SJSA1 (cell line): ENCODE data around the gene TANK. TPM values are rescaled to one million over a fixed set of nuclear protein-coding genes. Genes with fewer than 3 reads are reported as not detected.
"Not testable (repeated sequence)": the region's sequence is repeated elsewhere in the genome, so short reads cannot be mapped to it uniquely, and the experiment has no call there.

Source experiments
- DNase-seq, 2 experiments: peaks; one replicate each; pipeline ENCODE4 v3.0.0-alpha.2; 2015 to 2020; ENCODE audit warnings: low spot score in 2 of 2, low read depth in 1 of 2
- H3K27ac ChIP-seq: fragments of 250-450 bp; sonication (Bioruptor Pico); 2 replicates; pipeline ENCODE4 v1.5.1; 2020; ENCODE audit warnings: mild to moderate bottlenecking, moderate library complexity
- H3K27me3 ChIP-seq: fragments of 250-450 bp; sonication (Bioruptor Pico); replicated peaks from 2 replicates; pipeline ENCODE4 v1.5.1; 2020; ENCODE audit warnings: mild to moderate bottlenecking, moderate library complexity
- H3K36me3 ChIP-seq: fragments of 250-450 bp; sonication (Bioruptor Pico); 2 replicates; pipeline ENCODE4 v1.5.1; 2020; ENCODE audit warnings: mild to moderate bottlenecking
- H3K4me1 ChIP-seq: fragments of 250-450 bp; sonication (Bioruptor Pico); replicated peaks from 2 replicates; pipeline ENCODE4 v1.6.1; 2021; ENCODE audit warnings: mild to moderate bottlenecking
- H3K4me3 ChIP-seq: fragments of 250-450 bp; sonication (Bioruptor Pico); 2 replicates; pipeline ENCODE4 v1.5.1; 2020; ENCODE audit warnings: mild to moderate bottlenecking
- H3K9me3 ChIP-seq: fragments of 250-450 bp; sonication (Bioruptor Pico); replicated peaks from 2 replicates; pipeline ENCODE4 v1.5.1; 2020; ENCODE audit warnings: mild to moderate bottlenecking
- total RNA-seq: library from RNA; depleted of rRNA; stranded (reverse); fragments of >200 nt; shearing (Covaris generic); gene quantifications from 2 replicates; pipeline ENCODE4 v1.2.3, GENCODE V29; 2014

TANK gene
- total RNA-seq, 1 experiment from 2014 or later = 106 TPM

- Histone ChIP-seq H3K27me3 (no peaks in the 10 kb centered on the region), H3K4me3 (peak overlapping the region; percentile 44), H3K9me3 (no peaks in the 10 kb centered on the region), H3K36me3 (peaks cover 13% of the 10 kb centered on the region), H3K27ac (no peak overlapping the region), H3K4me1 (peaks cover 19% of the 10 kb centered on the region)
- peak; percentile 63 to 65 for DNase-seq
Measured at GRCh38 chr2:161237392-161238264, 77.4 kb downstream of the TANK start.

GRCh38 chr2:161238265-161238559 lies 78.0 kb downstream of the TANK start:
- Histone ChIP-seq H3K4me3 (peak overlapping the region; percentile 44), H3K36me3 (peaks cover 13% of the 10 kb centered on the region), H3K27ac (no peak overlapping the region), H3K9me3 (no peaks in the 10 kb centered on the region), H3K4me1 (peaks cover 19% of the 10 kb centered on the region), H3K27me3 (no peaks in the 10 kb centered on the region)
- no peak for DNase-seq

- Histone ChIP-seq H3K4me3 (peak overlapping the region; percentile 44), H3K27me3 (no peaks in the 10 kb centered on the region), H3K4me1 (peaks cover 19% of the 10 kb centered on the region), H3K27ac (no peak overlapping the region), H3K36me3 (peaks cover 13% of the 10 kb centered on the region), H3K9me3 (no peaks in the 10 kb centered on the region)
- DNase-seq = peak; percentile 59 to 72
Measured at GRCh38 chr2:161238560-161239325, 78.5 kb downstream of the TANK start.

- no peaks in the 10 kb centered on the region for H3K27me3 ChIP-seq
- DNase-seq = no peak
- peaks cover 19% of the 10 kb centered on the region for H3K4me1 ChIP-seq
- H3K36me3 ChIP-seq = peaks cover 13% of the 10 kb centered on the region
- H3K9me3 ChIP-seq = no peaks in the 10 kb centered on the region
- no peak overlapping the region for H3K4me3 ChIP-seq
- H3K27ac ChIP-seq = no peak overlapping the region
Measured at GRCh38 chr2:161239326-161240109, 79.3 kb downstream of the TANK start.

GRCh38 chr2:161241894-161242293 lies 81.7 kb downstream of the TANK start:
- peaks cover 19% of the 10 kb centered on the region for H3K4me1 ChIP-seq
- H3K27ac ChIP-seq = no peak overlapping the region
- no peak for DNase-seq
- peaks cover 5% of the 10 kb centered on the region for H3K36me3 ChIP-seq
- no peaks in the 10 kb centered on the region for H3K9me3 ChIP-seq
- H3K27me3 ChIP-seq = no peaks in the 10 kb centered on the region
- no peak overlapping the region for H3K4me3 ChIP-seq

GRCh38 chr2:161243312-161243711 lies 83.1 kb downstream of the TANK start:
- DNase-seq = no peak
- H3K27ac ChIP-seq = no peak overlapping the region

GRCh38 chr2:161243905-161244304 lies 83.7 kb downstream of the TANK start:
- Histone ChIP-seq H3K9me3 (no peaks in the 10 kb centered on the region), H3K4me3 (no peak overlapping the region), H3K36me3 (no peaks in the 10 kb centered on the region), H3K4me1 (peaks cover 2% of the 10 kb centered on the region), H3K27me3 (no peaks in the 10 kb centered on the region), H3K27ac (no peak overlapping the region)
- DNase-seq = no peak

More at GRCh38 chr2:161243312-161243711, 83.1 kb downstream of the TANK start:
- H3K36me3 ChIP-seq = no peaks in the 10 kb centered on the region
- no peaks in the 10 kb centered on the region for H3K27me3 ChIP-seq
- no peaks in the 10 kb centered on the region for H3K9me3 ChIP-seq
- peaks cover 7% of the 10 kb centered on the region for H3K4me1 ChIP-seq
- H3K4me3 ChIP-seq = no peak overlapping the region

- not testable (repeated sequence) for DNase-seq, H3K27me3 ChIP-seq, H3K9me3 ChIP-seq, H3K36me3 ChIP-seq, H3K4me1 ChIP-seq, H3K27ac ChIP-seq, H3K4me3 ChIP-seq
Measured at GRCh38 chr2:161244387-161245260, 84.4 kb downstream of the TANK start.

- H3K4me1 ChIP-seq = no peaks in the 10 kb centered on the region
- H3K27ac ChIP-seq = no peak overlapping the region
- no peaks in the 10 kb centered on the region; the same call in 1 of the 2 replicates for H3K27me3 ChIP-seq
- DNase-seq = no peak
- no peaks in the 10 kb centered on the region for H3K9me3 ChIP-seq
- H3K36me3 ChIP-seq = no peaks in the 10 kb centered on the region
- H3K4me3 ChIP-seq = no peak overlapping the region
Measured at GRCh38 chr2:161245261-161245553, 85.0 kb downstream of the TANK start.

- DNase-seq = no peak
- no peaks in the 10 kb centered on the region for H3K4me1 ChIP-seq
Measured at GRCh38 chr2:161245671-161246070, 85.4 kb downstream of the TANK start.

GRCh38 chr2:161246281-161246680 lies 86.1 kb downstream of the TANK start:
- no peaks in the 10 kb centered on the region for H3K9me3 ChIP-seq
- H3K4me3 ChIP-seq = no peak overlapping the region
- no peaks in the 10 kb centered on the region for H3K36me3 ChIP-seq
- no peak for DNase-seq
- no peak overlapping the region for H3K27ac ChIP-seq
- H3K4me1 ChIP-seq = no peaks in the 10 kb centered on the region
- no peaks in the 10 kb centered on the region; the same call in 1 of the 2 replicates for H3K27me3 ChIP-seq

More at GRCh38 chr2:161245671-161246070, 85.4 kb downstream of the TANK start:
- Histone ChIP-seq H3K36me3 (no peaks in the 10 kb centered on the region), H3K9me3 (no peaks in the 10 kb centered on the region), H3K27ac (no peak overlapping the region), H3K27me3 (no peaks in the 10 kb centered on the region; the same call in 1 of the 2 replicates), H3K4me3 (no peak overlapping the region)

- Histone ChIP-seq H3K36me3 (no peaks in the 10 kb centered on the region), H3K27ac (no peak overlapping the region), H3K4me1 (no peaks in the 10 kb centered on the region), H3K27me3 (no peaks in the 10 kb centered on the region; the same call in 1 of the 2 replicates), H3K9me3 (no peaks in the 10 kb centered on the region), H3K4me3 (no peak overlapping the region)
- peak in 1 of 2 experiments; percentile 25 for DNase-seq
Measured at GRCh38 chr2:161250864-161251436, 90.7 kb downstream of the TANK start.
